GM18505 (cell line): ENCODE measurements around the gene SLC39A13.

Source experiments
- ATAC-seq: cut with Tn5 transposase; IDR thresholded peaks from one replicate; pipeline ENCODE4 v1.9.1; 2021; ENCODE audit not compliant: unreplicated experiment
- POLR2A ChIP-seq: IDR thresholded peaks from 4 replicates; pipeline ENCODE4 v1.6.1; 2011; ENCODE audit warnings: borderline replicate concordance; ENCODE audit not compliant: insufficient read depth, insufficient read length; ENCODE audit errors: extremely low read depth

The SLC39A13 gene

GRCh38 chr11:47434011-47434786 lies 25.8 kb downstream of the SLC39A13 start:
- no peak for TF ChIP-seq POLR2A
- no peak for ATAC-seq

- no peak for ATAC-seq
- TF ChIP-seq POLR2A: no peak
Measured at GRCh38 chr11:47435687-47436086, 27.3 kb downstream of the SLC39A13 start.

GRCh38 chr11:47436726-47437125 lies 28.3 kb downstream of the SLC39A13 start:
- no peak for ATAC-seq
- TF ChIP-seq POLR2A: no peak

- ATAC-seq: no peak
- TF ChIP-seq POLR2A: no peak
Measured at GRCh38 chr11:47437218-47437745, 28.9 kb downstream of the SLC39A13 start.

- no peak for ATAC-seq
- TF ChIP-seq POLR2A: no peak
Measured at GRCh38 chr11:47437746-47438418, 29.5 kb downstream of the SLC39A13 start.

- TF ChIP-seq POLR2A: no peak
- no peak for ATAC-seq
Measured at GRCh38 chr11:47438721-47439120, 30.3 kb downstream of the SLC39A13 start.

- ATAC-seq: no peak
- no peak for TF ChIP-seq POLR2A
Measured at GRCh38 chr11:47440054-47440476, 31.7 kb downstream of the SLC39A13 start.

- no peak for TF ChIP-seq POLR2A
- no peak for ATAC-seq
Measured at GRCh38 chr11:47441421-47441820, 33.0 kb downstream of the SLC39A13 start.

- ATAC-seq: no peak
- no peak for TF ChIP-seq POLR2A
Measured at GRCh38 chr11:47442514-47442913, 34.1 kb downstream of the SLC39A13 start.

- TF ChIP-seq POLR2A: no peak
- ATAC-seq: no peak
Measured at GRCh38 chr11:47443028-47443700, 34.8 kb downstream of the SLC39A13 start.

- ATAC-seq: no peak
- no peak for TF ChIP-seq POLR2A
Measured at GRCh38 chr11:47443817-47444216, 35.4 kb downstream of the SLC39A13 start.

- TF ChIP-seq POLR2A: no peak
- ATAC-seq: no peak
Measured at GRCh38 chr11:47445840-47446239, 37.5 kb downstream of the SLC39A13 start.

- ATAC-seq: no peak
- TF ChIP-seq POLR2A: no peak
Measured at GRCh38 chr11:47446833-47447232, 38.4 kb downstream of the SLC39A13 start.

GRCh38 chr11:47447906-47448305 lies 39.5 kb downstream of the SLC39A13 start:
- TF ChIP-seq POLR2A: no peak
- ATAC-seq: no peak
